Measurements from ENCODE around the gene DPY19L2.
"Not testable (repeated sequence)": the region's sequence is repeated elsewhere in the genome, so short reads cannot be mapped to it uniquely, and the experiment has no call there.

DPY19L2 gene

GRCh38 chr12:63668028-63668799 lies at the start of gene DPY19L2:
Gene DPY19L2, minus strand, starts transcription at chr12:63668493. Its CDS starts 100 bp downstream, at chr12:63668393.
- DNase-seq: peak; percentile 92

- not testable (repeated sequence) for DNase-seq
Measured at GRCh38 chr12:63716891-63717290, 48.6 kb upstream of the DPY19L2 start.

- DNase-seq: not testable (repeated sequence)
Measured at GRCh38 chr12:63715107-63715625, 46.9 kb upstream of the DPY19L2 start.

- not testable (repeated sequence) for DNase-seq
Measured at GRCh38 chr12:63714409-63714808, 46.1 kb upstream of the DPY19L2 start.

- not testable (repeated sequence) for DNase-seq
Measured at GRCh38 chr12:63713681-63714075, 45.4 kb upstream of the DPY19L2 start.

- not testable (repeated sequence) for DNase-seq
Measured at GRCh38 chr12:63712979-63713680, 44.8 kb upstream of the DPY19L2 start.

GRCh38 chr12:63712376-63712974 lies 44.2 kb upstream of the DPY19L2 start:
- not testable (repeated sequence) for DNase-seq

- DNase-seq: not testable (repeated sequence)
Measured at GRCh38 chr12:63711339-63711738, 43.0 kb upstream of the DPY19L2 start.

- DNase-seq: no peak
Measured at GRCh38 chr12:63706336-63706735, 38.0 kb upstream of the DPY19L2 start.

GRCh38 chr12:63699678-63700382 lies 31.5 kb upstream of the DPY19L2 start:
- DNase-seq: peak; percentile 73

- DNase-seq: peak; percentile 22
Measured at GRCh38 chr12:63699011-63699410, 30.7 kb upstream of the DPY19L2 start.

GRCh38 chr12:63690837-63691236 lies 22.5 kb upstream of the DPY19L2 start:
- not testable (repeated sequence) for DNase-seq

GRCh38 chr12:63689141-63689540 lies 20.8 kb upstream of the DPY19L2 start:
- not testable (repeated sequence) for DNase-seq

- not testable (repeated sequence) for DNase-seq
Measured at GRCh38 chr12:63686623-63687022, 18.3 kb upstream of the DPY19L2 start.

- not testable (repeated sequence) for DNase-seq
Measured at GRCh38 chr12:63685789-63686188, 17.5 kb upstream of the DPY19L2 start.

GRCh38 chr12:63682617-63683016 lies 14.3 kb upstream of the DPY19L2 start:
- DNase-seq: not testable (repeated sequence)

GRCh38 chr12:63680758-63681157 lies 12.5 kb upstream of the DPY19L2 start:
- not testable (repeated sequence) for DNase-seq

GRCh38 chr12:63672550-63672949 lies 4.3 kb upstream of the DPY19L2 start:
- not testable (repeated sequence) for DNase-seq

GRCh38 chr12:63669936-63670335 lies 1.6 kb upstream of the DPY19L2 start:
- DNase-seq: not testable (repeated sequence)

GRCh38 chr12:63669427-63669826 lies 1.1 kb upstream of the DPY19L2 start:
- DNase-seq: not testable (repeated sequence)

GRCh38 chr12:63668800-63669365 lies 590 bp upstream of the DPY19L2 start:
- DNase-seq: peak; percentile 74

GRCh38 chr12:63663005-63663404 lies 5.3 kb downstream of the DPY19L2 start:
- not testable (repeated sequence) for DNase-seq
